WI38 (cell line): Measurements from ENCODE around the gene KDELR3.
A peak's percentile ranks its signal among the peaks of the same experiment; 100 is the strongest.

ENCODE experiments used
- H3K4me3 ChIP-seq: 2 replicates; pipeline ENCODE4 v1.5.1; 2011; ENCODE audit warnings: low read depth, mild to moderate bottlenecking, control low read depth, low read length
- TF ChIP-seq, protein P1 (sequence below): IDR thresholded peaks from 2 replicates; pipeline ENCODE4 v1.5.1; 2012; ENCODE audit warnings: low read depth, mild to moderate bottlenecking, control low read depth, low read length

KDELR3 gene

DNA sequence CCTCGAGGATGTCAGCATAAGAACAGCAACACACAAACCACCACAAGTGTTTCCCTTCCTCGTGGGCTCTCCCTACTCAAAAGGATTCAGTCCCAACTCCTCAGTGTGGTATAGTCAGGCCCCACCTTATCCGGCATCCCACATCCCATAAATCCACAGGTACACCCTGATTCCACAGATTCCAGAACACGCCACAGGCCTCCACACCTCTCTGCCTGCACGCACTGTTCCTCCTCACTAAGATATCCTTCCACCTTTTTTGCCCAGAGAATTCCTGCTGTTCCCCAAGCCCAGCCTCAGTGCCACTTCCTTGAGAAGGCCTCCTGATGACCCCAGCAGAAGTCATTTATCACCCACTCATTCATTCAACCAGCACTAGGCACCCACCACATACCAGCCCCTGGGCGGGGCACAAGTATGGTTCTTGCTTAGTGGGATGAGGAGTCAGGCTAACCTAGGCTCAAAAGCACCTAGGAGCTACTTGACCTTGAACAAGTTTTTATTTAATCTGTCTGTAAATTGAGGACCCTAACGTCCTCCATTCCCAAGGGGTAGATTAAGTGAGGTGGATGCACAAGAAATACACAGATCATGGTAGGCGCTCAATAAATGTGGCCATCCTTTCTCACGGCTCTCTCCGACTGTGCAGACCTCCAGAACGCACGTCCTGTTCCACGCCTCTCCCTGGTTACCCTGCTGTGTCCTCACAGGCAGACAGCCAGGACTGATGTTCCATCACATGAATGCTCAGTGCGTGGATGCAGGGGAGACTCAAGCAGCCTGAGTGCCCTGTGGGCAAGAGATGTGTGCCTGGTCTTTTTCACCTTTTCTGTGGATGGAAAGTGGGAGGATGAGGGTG lies 10.8 kb upstream of the KDELR3 start:
- H3K4me3 ChIP-seq = no peak overlapping the region

DNA sequence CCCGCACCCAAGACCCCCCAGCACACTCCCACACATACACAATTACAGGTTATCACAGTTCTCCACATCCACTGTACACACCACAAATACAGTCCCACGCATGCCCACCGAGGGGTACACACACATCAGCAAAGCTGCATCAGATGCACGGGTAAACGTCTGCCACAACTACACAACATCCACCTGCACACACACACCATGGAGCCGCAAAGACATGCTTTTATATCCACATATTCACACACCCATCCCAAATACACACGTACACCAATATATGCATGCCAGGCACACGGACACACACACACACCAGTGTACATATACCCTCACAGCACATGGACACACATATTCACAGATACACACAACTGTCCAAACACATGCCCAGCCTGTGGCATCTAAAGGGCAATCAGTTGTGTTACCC lies 7.5 kb upstream of the KDELR3 start:
- no peak overlapping the region for H3K4me3 ChIP-seq
- TF ChIP-seq, protein P1, sequence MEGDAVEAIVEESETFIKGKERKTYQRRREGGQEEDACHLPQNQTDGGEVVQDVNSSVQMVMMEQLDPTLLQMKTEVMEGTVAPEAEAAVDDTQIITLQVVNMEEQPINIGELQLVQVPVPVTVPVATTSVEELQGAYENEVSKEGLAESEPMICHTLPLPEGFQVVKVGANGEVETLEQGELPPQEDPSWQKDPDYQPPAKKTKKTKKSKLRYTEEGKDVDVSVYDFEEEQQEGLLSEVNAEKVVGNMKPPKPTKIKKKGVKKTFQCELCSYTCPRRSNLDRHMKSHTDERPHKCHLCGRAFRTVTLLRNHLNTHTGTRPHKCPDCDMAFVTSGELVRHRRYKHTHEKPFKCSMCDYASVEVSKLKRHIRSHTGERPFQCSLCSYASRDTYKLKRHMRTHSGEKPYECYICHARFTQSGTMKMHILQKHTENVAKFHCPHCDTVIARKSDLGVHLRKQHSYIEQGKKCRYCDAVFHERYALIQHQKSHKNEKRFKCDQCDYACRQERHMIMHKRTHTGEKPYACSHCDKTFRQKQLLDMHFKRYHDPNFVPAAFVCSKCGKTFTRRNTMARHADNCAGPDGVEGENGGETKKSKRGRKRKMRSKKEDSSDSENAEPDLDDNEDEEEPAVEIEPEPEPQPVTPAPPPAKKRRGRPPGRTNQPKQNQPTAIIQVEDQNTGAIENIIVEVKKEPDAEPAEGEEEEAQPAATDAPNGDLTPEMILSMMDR = no peak

More for the DNA sequence above, 10.8 kb upstream of the KDELR3 start:
- TF ChIP-seq, protein P1 = no peak

DNA sequence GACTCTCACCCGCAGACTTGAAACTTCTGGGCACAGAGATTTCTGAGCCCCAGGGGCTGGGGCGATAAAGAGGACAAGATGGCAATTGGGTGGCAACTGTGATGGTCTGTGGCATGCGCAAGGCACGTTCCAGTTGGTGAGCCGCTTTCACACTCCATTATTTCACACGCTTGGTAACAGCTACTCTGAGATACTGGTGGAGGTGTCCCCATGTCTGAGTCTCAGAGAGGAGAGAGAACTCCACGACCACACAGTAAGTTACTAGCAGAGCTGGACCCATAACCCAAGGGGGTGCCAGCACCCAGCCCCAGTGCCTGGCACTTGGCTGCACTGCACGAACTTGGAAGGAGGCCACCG lies 6.9 kb upstream of the KDELR3 start:
- no peak overlapping the region for H3K4me3 ChIP-seq

DNA sequence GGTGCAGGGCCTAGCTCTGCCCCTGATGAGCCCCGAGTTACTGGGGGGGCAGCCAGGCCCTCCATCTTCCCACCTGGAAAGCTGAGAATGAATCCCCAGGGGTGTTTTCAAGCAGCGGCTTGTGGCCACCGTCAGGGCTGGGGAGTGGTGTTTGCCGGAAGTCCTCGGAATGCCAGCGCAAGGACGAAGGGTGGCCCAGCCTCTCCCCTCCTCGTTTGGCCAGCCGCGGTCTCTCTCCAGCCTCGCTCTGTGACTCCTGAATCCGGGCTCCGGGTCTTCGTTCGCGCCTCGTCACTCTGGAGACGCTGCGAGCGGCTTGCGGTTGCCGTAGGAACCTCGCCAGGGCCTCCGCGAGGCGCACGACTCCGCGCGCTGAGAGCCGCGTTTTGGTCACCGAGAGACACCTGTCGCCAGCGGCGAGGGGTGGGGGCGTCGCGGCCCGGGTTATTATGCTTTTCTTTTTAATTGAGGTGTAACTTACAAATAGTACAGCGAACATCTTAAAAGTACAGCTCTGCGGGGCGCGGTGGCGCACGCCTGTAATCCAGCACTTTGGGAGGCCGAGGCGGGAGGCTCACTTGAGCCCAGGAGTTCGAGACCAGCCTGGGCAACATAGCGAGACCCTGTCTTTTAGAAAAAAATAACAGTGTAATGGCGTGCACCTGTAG lies 6.3 kb upstream of the KDELR3 start:
- 0 out of 2 replicates have a peak overlapping the region, but pooled peaks have one; percentile 2 for H3K4me3 ChIP-seq
- TF ChIP-seq, protein P1 = no peak

More for the DNA sequence above, 6.9 kb upstream of the KDELR3 start:
- TF ChIP-seq, protein P1 = no peak

DNA sequence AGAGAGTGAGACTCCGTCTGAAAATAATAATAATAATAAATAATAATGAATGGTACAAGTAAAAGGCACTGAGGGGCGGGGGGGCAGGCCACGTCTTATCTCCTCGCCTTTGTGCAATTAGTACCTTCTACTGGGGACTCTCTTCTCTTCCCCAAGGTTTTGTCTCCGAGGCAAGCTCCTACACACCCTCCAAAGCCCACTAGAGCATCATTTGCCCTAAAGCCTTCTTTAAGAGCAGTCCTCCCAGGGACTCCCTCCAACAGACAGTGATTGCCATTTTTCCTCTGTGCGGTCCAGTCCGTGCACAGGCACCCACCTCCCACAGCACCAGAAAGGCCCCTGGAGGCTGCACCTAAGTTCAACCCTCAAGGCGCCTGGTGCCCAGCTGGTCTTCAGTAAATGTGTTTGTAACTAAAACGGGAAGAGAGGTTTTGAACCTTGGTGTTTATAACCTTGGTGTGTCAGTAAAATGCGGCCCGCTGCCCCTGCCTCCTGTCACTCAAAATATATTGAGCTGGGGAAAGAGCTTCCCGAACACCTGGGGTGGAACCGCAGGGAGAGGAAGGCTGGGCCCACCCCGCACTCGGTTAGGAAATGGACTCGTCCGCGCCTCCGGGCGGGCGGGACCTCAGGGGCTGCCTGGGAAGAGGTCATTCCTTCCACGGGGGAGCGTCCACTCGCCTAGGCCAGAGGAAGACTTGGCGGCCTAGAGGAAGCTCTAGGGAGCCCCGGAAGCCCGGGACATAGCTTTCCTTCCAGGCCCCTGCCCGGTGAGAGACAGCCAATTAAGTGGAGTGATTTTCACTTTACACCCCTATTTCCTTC lies 4.7 kb upstream of the KDELR3 start:
- H3K4me3 ChIP-seq = no peak overlapping the region
- TF ChIP-seq, protein P1 = no peak

DNA sequence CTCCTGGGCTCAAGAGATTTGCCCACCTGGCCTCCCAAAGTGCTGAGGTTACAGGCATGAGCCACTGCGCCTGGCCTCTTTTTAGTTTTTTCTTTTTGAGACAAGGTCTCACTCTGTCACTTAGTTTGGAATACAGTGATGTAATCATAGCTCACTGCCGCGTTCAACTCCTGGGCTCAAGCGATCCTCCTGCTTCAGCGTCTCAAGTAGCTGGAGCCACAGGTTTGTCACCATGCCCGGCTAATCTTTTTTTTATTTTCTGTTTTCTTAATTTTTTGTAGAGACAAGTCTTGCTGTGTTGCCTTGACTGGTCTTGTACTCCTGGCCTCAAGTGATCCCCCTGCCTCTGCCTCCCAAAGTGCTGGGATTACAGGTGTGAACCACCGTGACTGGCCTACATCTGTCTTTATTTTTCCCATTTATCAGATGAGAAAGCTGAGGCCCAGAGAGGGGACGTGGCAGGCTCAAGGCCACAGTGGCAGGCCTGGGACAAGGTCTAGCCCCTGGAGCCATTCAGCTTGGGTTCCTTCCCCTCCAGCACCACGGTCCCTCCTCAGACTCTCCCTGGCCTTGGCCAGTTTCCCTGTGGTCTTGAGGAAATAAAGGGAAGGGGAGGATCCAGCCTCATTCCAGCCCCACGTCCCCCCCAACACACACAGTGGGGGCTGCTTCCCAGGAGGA lies 2.8 kb upstream of the KDELR3 start:
- H3K4me3 ChIP-seq = no peak overlapping the region
- TF ChIP-seq, protein P1 = no peak
